Measurements from ENCODE around the gene MCOLN3.

DNA sequence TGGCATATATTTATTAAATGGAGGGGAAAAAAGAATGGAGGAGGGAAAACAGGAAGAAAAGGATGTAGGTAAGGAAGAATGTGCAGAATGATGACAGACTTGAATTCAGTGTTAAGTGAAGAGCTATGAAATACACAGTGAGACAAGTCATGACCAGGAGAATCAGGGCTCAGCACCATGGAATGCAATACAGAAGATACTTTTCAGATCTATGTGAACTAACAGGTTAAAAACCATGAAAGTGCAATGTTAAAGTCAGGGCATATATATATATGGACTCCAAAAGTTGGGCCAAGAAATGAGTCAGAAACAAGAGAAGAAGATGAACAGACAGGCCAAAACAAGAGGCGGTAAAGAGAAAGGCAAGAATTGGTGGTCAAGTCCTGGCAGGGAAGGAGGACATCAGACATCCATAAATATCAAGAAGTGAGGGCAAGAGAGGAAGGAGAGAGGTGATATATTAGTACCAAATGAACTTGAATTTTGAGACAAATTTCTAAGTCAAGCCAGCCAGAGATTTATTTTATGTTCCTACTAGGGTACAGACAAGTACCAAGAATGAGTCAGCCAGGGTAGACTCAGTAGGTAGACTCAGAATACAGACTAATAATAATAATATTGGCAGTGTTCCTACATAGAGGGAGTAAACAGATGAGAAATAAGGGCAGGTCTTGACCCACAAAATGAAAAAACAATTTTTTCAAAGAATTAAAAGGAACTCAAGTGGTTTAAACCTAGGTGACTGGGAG, 39.5 kb upstream of the MCOLN3 start:
- TF ChIP-seq, protein P1, sequence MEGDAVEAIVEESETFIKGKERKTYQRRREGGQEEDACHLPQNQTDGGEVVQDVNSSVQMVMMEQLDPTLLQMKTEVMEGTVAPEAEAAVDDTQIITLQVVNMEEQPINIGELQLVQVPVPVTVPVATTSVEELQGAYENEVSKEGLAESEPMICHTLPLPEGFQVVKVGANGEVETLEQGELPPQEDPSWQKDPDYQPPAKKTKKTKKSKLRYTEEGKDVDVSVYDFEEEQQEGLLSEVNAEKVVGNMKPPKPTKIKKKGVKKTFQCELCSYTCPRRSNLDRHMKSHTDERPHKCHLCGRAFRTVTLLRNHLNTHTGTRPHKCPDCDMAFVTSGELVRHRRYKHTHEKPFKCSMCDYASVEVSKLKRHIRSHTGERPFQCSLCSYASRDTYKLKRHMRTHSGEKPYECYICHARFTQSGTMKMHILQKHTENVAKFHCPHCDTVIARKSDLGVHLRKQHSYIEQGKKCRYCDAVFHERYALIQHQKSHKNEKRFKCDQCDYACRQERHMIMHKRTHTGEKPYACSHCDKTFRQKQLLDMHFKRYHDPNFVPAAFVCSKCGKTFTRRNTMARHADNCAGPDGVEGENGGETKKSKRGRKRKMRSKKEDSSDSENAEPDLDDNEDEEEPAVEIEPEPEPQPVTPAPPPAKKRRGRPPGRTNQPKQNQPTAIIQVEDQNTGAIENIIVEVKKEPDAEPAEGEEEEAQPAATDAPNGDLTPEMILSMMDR (conservative IDR thresholded peaks at IDR 0.05) = no peak
- no peak for TF ChIP-seq EZH2 (IDR thresholded peaks at IDR 0.05; ENCODE audit: low read depth)

Data from PC-9 (cell line).